KG1 (cell line): Measurements from ENCODE around the gene NKAIN1.
"Not testable (repeated sequence)": the region's sequence is repeated elsewhere in the genome, so short reads cannot be mapped to it uniquely, and the experiment has no call there.

Experiments
- DNase-seq: peaks from one replicate; lab custom pipeline; 2025; lab: John Stamatoyannopoulos, UW

The NKAIN1 gene

GRCh38 chr1:31198150-31198549, 41.5 kb downstream of the NKAIN1 start:
- no peak for DNase-seq

DNA sequence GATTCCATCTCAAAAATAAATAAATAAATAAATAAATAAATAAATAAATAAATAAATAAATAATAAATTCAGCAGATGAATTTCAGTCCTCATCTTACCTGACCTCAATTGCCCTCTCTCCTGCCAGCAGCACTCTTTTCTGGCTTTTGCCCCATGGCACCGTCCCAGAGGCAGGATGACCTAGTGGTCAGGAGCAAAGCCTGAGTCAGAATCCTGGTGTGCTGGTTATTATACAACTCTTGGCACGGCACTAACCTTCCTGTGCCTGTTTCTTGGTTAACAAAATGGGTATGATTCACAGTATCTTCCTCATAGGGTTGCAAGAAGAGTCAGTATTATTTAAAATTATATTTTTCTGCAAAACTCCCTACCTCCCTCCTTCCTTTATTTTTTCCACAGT, 43.0 kb downstream of the NKAIN1 start:
- no peak for DNase-seq

- DNase-seq: not testable (repeated sequence)
Observed at GRCh38 chr1:31195267-31195666, 44.4 kb downstream of the NKAIN1 start.

DNA sequence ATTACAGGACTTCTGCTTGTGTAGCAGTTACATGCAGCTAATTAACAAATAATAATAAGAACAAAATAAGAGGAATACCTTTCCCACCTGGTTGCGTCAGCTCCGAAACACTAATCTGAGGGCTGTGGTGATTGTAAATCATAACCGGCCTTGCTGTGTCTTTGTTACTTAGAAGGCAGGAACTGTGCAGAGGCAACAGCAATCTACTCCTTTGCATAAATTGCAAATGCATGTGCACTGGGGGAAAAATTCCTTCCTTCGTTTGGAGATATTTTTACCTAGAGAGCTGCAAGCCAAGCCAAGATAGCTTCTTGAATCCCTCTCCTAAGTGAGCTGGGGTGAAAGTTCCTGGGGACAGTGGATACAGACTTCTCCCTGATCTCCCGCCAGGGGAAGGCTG, 46.0 kb downstream of the NKAIN1 start:
- no peak for DNase-seq

GRCh38 chr1:31191281-31191680, 48.4 kb downstream of the NKAIN1 start:
- no peak for DNase-seq

DNA sequence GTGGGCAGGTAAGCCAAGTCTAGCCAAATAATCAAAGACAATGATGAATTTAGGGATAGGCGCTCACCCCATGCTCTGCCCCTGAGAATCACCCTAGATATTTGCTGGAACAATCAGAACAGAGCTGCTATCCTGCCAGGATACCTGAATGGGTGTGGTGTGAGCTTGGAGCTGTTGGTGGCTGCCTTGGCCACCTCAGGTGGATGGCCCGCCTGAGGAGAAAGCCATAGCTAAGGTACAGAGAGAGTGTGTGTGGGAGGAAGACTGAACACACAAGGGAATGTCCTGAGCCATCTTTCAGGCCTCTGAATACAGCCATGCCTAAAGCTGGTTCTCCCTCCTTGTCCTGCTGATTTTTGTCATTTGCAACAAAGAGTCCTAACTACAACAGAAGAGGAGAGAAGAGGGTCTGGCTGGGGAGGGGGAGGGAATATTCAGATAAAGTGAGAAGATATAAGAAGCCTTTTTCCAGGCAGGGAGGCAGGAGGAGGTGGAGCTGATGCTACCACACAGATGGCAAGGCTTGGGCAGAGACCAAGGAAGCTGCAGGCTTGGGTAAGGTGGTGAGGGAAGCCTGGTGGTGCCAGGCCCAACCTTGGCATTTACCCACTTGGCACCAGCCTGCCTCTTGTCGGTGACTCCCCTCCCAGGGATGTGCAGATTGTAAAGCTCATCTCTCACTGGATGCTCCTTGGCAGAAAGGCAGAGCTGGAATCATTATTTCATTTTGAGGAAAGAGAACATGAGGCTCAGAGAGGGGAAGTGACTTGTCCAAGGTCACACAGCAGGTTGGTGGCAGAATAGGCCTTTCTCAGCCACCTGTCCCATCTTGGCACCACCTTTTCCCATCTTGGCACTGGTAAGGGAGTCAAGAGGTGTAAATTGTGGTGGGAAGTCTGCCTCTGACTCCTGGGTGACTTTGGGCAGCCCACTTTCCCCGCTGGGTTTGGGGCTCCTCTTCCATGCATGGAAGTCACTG, 49.7 kb downstream of the NKAIN1 start:
- DNase-seq: no peak

GRCh38 chr1:31183927-31184554, 55.6 kb downstream of the NKAIN1 start:
- peak; percentile 27 for DNase-seq

DNA sequence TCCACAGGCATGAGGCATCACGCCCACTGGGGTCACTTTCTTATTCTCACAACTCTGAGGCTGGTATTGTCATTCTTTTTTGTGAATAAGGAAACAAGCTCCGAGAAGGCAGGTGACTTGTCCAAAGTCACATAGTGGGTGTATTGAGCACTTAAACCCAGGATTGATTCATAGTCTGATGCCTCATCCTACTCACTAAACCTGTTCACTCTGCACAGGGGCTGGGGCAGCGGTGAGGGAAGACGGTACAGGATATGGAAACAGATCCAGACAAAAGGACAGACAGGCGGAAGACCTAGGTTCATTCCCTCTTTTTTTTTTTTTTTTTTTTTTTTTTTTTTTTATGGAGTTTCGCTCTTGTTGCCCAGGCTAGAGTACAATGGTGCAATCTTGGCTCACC, 56.6 kb downstream of the NKAIN1 start:
- DNase-seq: no peak

GRCh38 chr1:31182352-31182751, 57.3 kb downstream of the NKAIN1 start:
- DNase-seq: peak; percentile 29

DNA sequence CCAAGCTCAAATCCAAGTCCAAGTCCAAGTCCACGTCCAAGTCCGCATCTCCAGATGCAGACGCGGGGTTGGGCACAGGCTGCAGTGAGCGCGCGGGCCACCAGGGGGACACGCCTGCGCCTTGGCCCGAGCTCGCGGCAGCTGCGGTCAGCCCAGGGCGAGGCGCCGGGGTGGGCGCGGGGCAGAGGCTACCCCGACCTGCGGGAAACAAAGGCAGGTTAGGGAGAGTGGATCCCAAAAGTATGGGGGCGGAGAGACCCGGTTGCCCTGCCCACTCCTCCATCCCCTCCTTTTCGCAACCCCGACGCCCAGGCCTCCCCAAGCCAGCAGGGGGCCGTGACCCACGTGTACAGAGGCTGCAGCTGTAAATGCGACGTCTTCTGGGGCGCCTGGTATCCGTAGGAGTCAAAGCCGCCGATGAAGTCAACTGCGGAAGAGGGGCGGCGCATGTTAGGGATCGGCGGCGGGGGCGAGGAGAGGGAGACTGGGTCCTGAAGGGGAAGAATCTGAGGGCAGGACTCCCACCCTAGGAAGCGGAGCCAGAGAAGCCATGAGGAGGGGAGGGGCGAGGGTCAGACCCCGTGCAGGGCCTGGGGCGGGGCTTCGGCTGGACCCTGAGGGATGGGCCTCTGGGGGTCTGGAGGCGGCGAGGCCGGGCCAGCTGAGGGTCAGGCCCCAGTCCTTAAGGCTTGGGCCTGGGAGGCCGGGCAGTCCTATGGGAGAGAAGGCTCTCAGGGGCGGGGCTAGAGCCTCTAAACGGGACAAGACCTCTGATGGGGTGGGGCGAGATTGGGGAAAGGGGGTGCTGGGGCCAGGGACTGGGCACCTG, 58.0 kb downstream of the NKAIN1 start:
- DNase-seq: no peak

DNA sequence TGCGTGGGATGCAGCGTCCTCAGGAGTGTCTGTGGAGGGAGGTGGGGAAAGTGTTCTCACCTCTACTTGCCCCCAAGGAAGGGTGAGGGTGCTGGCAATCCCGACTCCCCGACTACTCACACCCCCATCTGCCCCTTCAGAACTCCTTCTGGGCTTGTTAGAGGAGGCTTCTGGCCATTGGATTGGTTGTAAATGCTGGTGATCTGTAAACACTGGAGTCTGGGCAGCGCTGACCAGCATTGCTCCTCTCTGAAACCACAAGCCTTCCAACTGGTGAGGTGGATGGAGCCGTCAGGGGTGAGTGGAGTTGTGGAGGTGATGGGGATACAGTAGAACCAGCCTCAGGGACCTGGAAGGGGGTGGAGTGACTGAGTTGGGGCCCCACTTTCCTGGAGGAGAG, 59.3 kb downstream of the NKAIN1 start:
- DNase-seq: no peak

DNA sequence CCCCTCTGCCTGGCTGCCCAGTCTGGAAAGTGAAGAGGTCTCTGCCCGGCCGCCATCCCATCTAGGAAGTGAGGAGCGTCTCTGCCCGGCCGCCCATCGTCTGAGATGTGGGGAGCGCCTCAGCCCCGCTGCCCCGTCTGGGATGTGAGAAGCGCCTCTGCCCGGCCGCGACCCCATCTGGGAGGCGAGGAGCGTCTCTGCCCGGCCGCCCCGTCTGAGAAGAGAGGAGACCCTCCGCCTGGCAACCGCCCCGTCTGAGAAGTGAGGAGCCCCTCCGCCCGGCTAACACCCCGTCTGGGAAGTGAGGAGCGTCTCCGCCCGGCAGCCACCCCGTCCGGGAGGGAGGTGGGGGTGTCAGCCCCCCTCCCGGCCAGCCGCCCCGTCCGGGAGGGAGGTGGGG, 63.4 kb downstream of the NKAIN1 start:
- DNase-seq: not testable (repeated sequence)

DNA sequence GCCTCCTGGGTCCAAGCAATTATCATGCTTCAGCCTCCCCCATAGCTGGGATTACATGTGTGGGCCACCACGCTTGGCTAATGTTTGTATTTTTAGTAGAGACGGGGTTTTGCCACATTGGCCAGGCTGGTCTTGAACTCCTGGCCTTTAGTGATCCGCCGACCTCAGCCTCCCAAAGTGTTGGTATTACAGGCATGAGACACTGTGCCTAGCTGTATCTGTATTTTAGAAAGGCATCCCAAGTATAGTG, 69.3 kb downstream of the NKAIN1 start:
- no peak for DNase-seq

DNA sequence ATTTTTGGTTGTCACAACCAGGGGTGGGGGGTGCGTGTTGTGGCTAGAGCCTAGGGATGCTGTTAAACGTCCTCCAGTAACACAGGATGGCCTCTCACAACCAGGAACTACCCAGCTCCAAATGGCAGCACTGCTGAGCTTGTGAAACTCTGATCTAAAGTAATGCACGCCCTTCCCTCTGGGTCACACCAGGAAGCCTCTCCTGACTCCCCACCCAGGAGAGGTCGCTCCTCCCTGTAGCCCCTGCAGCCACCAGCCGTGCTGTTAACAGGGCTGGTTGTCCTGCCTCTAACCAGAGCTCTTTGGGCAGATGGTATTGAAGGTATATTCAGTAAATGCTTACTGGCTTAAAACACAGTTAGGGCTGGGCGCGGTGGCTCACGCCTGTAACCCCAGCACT, 73.2 kb downstream of the NKAIN1 start:
- DNase-seq: no peak

GRCh38 chr1:31164291-31164690, 75.4 kb downstream of the NKAIN1 start:
- DNase-seq: no peak

- no peak for DNase-seq
Observed at GRCh38 chr1:31163866-31164265, 75.8 kb downstream of the NKAIN1 start.

- DNase-seq: no peak
Observed at GRCh38 chr1:31161571-31161970, 78.1 kb downstream of the NKAIN1 start.

GRCh38 chr1:31159869-31160611, 79.6 kb downstream of the NKAIN1 start:
- no peak for DNase-seq

DNA sequence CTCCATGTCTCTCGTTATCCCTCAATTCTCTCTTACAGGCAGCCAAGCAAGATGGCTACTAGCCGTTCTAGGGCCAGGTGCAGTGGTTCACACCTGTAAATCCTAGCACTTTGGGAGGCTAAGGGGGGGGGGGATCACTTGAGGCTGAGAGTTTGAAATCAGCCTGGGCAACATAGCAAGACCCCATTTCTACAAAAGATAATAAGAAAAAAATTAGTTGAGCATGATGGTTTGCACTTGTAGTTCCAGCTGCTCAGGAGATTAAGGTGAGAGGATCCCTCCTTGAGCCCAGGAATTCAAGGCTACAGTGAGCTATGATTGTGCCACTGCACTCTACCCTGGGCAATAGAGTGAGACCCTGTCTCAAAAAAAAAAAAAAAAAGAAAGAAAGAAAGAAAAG, 80.4 kb downstream of the NKAIN1 start:
- DNase-seq: no peak

DNA sequence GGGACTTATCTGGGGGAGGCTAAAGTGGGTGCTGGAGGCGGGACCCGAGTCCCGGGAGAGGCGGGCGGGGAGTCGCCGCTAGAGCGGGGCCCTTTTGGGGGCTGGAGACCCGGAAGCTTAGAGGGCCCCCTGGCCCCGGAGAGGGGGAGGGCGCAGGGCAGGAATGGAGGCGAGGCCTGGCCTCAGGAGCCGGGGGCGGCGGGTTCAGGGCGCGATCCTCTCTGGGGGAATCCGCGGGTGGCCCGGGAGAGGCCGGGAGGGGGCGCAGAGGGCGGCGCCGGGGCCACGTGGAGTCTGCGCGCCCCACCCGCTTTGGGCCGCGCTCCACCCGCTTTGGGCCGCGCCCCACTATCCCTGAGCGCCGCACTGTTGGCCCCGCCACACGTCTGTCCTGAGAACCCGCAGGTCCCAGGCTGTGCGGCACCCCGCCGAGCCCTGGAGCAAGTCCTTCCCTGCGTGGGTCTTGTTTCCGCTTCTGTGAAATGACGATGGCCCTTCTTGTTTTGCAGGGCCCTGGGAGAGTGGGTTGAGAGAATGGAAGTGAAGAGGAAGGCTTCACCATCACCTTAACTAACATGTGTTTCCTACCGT, 84.4 kb downstream of the NKAIN1 start:
- no peak for DNase-seq

- DNase-seq: no peak
Observed at GRCh38 chr1:31154632-31155215, 85.0 kb downstream of the NKAIN1 start.
